Measurements from ENCODE around the gene ME3.

DNA sequence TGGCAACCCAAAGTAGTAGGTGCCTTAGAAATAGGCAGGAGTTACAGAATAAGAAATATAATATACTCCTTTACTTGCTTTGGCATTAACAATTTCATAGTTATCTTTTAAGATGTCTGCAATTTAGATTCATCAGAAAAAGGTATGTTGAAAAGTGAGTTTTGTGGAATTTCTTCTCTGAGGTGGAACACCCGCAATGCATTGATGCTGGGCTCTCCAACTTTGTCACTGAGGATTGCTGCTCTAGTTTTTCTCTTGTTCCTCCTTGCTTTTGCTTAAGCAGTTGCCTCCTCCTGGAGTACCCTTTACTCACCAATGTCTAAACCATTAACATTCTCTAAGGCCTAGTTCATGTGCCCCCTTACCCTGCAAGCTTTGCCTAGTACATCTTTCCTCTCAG, 14.1 kb upstream of the ME3 start:
- TF ChIP-seq CTCF (optimal IDR thresholded peaks at IDR 0.05 in 1 of 3, IDR thresholded peaks at IDR 0.05 in 1 of 3, conservative IDR thresholded peaks at IDR 0.05 in 1 of 3; ENCODE audit: extremely low read depth in 1 of 3, insufficient read depth in 2 of 3, low read length in 3 of 3) (no peak), EZH2 (IDR thresholded peaks at IDR 0.05; ENCODE audit: low read length) (no peak)
